Measurements from ENCODE around the gene TRPV4.

DNA sequence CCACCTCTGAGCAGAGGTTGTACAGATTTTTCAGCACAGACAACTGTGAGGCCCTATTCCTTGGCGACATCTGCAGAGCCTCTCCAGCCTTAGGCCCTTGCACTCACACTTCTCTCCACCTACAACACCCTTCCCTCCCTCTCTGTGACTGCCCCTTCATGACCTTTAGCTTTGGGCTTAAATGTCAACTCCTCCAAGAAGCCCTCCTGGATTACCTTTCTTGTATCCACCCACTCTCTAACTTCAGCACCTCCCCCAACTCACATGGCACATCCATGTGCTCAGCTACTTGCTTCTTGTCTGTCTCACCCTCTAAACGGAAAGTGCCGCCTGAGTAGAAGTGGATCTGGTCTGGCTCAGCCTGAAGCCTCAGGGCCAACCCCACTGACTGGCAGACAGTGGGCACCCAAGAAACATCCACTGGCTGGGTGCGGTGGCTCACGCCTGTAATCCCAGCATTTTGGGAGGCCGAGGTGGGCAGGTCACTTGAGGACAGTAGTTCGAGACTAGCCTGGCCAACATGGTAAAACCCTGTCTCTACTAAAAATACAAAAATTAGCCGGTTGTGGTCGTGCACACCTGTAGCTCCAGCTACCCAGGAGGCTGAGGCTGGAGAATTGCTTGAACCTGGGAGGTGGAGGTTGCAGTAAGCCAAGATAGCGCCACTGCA, 22.1 kb downstream of the TRPV4 start:
- TF ChIP-seq, protein P1, sequence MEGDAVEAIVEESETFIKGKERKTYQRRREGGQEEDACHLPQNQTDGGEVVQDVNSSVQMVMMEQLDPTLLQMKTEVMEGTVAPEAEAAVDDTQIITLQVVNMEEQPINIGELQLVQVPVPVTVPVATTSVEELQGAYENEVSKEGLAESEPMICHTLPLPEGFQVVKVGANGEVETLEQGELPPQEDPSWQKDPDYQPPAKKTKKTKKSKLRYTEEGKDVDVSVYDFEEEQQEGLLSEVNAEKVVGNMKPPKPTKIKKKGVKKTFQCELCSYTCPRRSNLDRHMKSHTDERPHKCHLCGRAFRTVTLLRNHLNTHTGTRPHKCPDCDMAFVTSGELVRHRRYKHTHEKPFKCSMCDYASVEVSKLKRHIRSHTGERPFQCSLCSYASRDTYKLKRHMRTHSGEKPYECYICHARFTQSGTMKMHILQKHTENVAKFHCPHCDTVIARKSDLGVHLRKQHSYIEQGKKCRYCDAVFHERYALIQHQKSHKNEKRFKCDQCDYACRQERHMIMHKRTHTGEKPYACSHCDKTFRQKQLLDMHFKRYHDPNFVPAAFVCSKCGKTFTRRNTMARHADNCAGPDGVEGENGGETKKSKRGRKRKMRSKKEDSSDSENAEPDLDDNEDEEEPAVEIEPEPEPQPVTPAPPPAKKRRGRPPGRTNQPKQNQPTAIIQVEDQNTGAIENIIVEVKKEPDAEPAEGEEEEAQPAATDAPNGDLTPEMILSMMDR (IDR thresholded peaks at IDR 0.05; ENCODE audit: extremely low read depth in 1 of 2, insufficient read depth in 1 of 2, low read depth in 1 of 2, low read length in 2 of 2) = no peak
- TF ChIP-seq POLR2A (IDR thresholded peaks at IDR 0.05; ENCODE audit: low read depth, low read length) (no peak), EZH2 (IDR thresholded peaks at IDR 0.05; ENCODE audit: borderline replicate concordance, low read depth, low read length, severe bottlenecking) (no peak), POLR2AphosphoS5 (IDR thresholded peaks at IDR 0.05; ENCODE audit: insufficient read depth, low read depth, low read length) (no peak), JUN (IDR thresholded peaks at IDR 0.05; ENCODE audit: borderline replicate concordance, insufficient read depth, insufficient read length, low read depth) (no peak), MYC (IDR thresholded peaks at IDR 0.05; ENCODE audit: low read depth, low read length) (no peak), GATA2 (IDR thresholded peaks at IDR 0.05; ENCODE audit: insufficient read depth, insufficient read length, low read depth, low read length) (no peak)
- TF ChIP-seq, protein P2, sequence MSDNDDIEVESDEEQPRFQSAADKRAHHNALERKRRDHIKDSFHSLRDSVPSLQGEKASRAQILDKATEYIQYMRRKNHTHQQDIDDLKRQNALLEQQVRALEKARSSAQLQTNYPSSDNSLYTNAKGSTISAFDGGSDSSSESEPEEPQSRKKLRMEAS (IDR thresholded peaks at IDR 0.05; ENCODE audit: insufficient read depth, insufficient read length) = no peak

Data from endothelial cell of umbilical vein (primary cell).